Stimulated activated CD4-positive, alpha-beta T cell treated with anti-CD3 and anti-CD28 coated beads, Interleukin-4, amount 100 ng/mL, for 1 hour (primary cell): ENCODE results near the gene USP17L17.
"Not testable (repeated sequence)": the region's sequence is repeated elsewhere in the genome, so short reads cannot be mapped to it uniquely, and the experiment has no call there.

ENCODE experiments used
- DNase-seq: peaks from one replicate; pipeline ENCODE4 v3.0.0-alpha.2; 2020

USP17L17 gene, protein sequence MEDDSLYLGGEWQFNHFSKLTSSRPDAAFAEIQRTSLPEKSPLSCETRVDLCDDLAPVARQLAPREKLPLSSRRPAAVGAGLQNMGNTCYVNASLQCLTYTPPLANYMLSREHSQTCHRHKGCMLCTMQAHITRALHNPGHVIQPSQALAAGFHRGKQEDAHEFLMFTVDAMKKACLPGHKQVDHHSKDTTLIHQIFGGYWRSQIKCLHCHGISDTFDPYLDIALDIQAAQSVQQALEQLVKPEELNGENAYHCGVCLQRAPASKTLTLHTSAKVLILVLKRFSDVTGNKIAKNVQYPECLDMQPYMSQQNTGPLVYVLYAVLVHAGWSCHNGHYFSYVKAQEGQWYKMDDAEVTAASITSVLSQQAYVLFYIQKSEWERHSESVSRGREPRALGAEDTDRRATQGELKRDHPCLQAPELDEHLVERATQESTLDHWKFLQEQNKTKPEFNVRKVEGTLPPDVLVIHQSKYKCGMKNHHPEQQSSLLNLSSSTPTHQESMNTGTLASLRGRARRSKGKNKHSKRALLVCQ

DNA sequence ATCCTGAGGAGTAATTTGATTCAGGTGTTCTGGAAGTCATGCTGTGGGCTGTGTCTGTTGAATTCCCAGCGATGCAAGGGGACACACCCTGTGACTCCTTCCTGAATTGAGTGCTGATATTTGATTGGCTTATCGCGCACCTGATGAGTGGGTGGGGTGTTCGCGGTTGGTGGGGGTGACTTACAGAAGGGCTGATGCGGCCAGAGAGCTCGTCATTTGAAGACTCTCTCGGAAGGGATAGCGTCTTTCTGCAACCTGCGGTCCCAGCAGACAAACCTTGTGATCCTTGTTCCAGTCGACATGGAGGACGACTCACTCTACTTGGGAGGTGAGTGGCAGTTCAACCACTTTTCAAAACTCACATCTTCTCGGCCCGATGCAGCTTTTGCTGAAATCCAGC lies at the start of gene USP17L17:
TSS of gene USP17L17 (plus strand) at position 301 of the 400 bp plus-strand sequence. CDS start at position 301, 0 bp downstream.
- DNase-seq: not testable (repeated sequence)

DNA sequence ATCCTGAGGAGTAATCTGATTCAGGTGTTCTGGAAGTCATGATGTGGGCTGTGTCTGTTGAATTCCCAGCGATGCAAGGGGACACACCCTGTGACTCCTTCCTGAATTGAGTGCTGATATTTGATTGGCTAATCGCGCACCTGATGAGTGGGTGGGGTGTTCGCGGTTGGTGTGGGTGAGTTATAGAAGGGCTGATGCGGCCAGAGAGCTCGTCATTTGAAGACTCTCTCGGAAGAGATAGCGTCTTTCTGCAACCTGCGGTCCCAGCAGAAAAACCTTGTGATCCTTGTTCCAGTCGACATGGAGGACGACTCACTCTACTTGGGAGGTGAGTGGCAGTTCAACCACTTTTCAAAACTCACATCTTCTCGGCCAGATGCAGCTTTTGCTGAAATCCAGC lies 33.3 kb upstream of the USP17L17 start, which contains the start of gene USP17L10:
TSS of gene USP17L10 (plus strand) at position 301 of the 400 bp plus-strand sequence. CDS start at position 301, 0 bp downstream.
- not testable (repeated sequence) for DNase-seq

DNA sequence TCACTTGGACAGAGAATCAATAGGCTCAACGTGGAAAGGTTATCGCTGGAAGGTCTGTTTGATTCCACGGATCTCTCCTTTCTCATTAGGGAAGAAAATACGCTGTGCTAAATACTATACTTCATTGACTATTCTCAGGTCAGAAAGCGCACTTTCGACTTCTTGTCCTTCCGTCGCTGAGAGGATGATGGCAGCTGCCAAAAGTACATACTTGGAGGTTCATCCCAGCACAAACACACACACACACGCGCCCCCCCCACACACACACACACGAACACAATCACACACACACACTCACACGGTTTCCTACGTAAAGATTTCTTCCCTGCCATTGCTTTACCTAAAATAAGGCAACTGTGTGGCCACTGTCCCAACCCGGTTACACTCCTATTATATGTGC lies 29.0 kb upstream of the USP17L17 start:
- DNase-seq: not testable (repeated sequence)

DNA sequence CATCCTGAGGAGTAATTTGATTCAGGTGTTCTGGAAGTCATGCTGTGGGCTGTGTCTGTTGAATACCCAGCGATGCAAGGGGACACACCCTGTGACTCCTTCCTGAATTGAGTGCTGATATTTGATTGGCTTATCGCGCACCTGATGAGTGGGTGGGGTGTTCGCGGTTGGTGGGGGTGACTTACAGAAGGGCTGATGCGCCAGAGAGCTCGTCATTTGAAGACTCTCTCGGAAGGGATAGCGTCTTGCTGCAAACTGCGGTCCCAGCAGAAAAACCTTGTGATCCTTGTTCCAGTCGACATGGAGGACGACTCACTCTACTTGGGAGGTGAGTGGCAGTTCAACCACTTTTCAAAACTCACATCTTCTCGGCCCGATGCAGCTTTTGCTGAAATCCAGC lies 28.6 kb upstream of the USP17L17 start, which contains the start of gene USP17L11:
TSS of gene USP17L11 (plus strand) at position 301 of the 400 bp plus-strand sequence. CDS start at position 301, 0 bp downstream.
- DNase-seq: not testable (repeated sequence)

DNA sequence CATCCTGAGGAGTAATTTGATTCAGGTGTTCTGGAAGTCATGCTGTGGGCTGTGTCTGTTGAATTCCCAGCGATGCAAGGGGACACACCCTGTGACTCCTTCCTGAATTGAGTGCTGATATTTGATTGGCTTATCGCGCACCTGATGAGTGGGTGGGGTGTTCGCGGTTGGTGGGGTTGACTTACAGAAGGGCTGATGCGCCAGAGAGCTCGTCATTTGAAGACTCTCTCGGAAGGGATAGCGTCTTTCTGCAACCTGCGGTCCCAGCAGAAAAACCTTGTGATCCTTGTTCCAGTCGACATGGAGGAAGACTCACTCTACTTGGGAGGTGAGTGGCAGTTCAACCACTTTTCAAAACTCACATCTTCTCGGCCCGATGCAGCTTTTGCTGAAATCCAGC lies 23.8 kb upstream of the USP17L17 start, which contains the start of gene USP17L12:
TSS of gene USP17L12 (plus strand) at position 301 of the 400 bp plus-strand sequence. CDS start at position 301, 0 bp downstream.
- DNase-seq: not testable (repeated sequence)

DNA sequence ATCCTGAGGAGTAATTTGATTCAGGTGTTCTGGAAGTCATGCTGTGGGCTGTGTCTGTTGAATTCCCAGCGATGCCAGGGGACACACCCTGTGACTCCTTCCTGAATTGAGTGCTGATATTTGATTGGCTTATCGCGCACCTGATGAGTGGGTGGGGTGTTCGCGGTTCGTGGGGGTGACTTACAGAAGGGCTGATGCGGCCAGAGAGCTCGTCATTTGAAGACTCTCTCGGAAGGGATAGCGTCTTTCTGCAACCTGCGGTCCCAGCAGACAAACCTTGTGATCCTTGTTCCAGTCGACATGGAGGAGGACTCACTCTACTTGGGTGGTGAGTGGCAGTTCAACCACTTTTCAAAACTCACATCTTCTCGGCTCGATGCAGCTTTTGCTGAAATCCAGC lies 19.1 kb upstream of the USP17L17 start, which contains the start of gene USP17L13:
TSS of gene USP17L13 (plus strand) at position 301 of the 400 bp plus-strand sequence. CDS start at position 301, 0 bp downstream.
- not testable (repeated sequence) for DNase-seq

DNA sequence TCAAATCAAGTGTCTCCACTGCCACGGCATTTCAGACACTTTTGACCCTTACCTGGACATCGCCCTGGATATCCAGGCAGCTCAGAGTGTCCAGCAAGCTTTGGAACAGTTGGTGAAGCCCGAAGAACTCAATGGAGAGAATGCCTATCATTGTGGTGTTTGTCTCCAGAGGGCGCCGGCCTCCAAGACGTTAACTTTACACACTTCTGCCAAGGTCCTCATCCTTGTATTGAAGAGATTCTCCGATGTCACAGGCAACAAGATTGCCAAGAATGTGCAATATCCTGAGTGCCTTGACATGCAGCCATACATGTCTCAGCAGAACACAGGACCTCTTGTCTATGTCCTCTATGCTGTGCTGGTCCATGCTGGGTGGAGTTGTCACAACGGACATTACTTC lies 13.4 kb upstream of the USP17L17 start:
- DNase-seq: not testable (repeated sequence)

DNA sequence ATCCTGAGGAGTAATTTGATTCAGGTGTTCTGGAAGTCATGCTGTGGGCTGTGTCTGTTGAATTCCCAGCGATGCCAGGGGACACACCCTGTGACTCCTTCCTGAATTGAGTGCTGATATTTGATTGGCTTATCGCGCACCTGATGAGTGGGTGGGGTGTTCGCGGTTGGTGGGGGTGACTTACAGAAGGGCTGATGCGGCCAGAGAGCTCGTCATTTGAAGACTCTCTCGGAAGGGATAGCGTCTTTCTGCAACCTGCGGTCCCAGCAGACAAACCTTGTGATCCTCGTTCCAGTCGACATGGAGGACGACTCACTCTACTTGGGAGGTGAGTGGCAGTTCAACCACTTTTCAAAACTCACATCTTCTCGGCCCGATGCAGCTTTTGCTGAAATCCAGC lies 9.6 kb upstream of the USP17L17 start, which contains the start of gene USP17L15:
TSS of gene USP17L15 (plus strand) at position 301 of the 400 bp plus-strand sequence. CDS start at position 301, 0 bp downstream.
- DNase-seq: not testable (repeated sequence)

DNA sequence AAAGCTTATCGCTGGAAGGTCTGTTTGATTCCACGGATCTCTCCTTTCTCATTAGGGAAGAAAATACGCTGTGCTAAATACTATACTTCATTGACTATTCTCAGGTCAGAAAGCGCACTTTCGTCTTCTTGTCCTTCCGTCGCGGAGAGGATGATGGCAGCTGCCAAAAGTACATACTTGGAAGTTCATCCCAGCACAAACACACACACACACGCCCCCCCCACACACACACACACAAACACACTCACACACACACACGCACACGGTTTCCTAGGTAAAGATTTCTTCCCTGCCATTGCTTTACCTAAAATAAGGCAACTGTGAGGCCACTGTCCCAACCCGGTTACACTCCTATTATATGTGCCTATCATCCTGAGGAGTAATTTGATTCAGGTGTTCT lies 5.2 kb upstream of the USP17L17 start:
- DNase-seq: not testable (repeated sequence)

DNA sequence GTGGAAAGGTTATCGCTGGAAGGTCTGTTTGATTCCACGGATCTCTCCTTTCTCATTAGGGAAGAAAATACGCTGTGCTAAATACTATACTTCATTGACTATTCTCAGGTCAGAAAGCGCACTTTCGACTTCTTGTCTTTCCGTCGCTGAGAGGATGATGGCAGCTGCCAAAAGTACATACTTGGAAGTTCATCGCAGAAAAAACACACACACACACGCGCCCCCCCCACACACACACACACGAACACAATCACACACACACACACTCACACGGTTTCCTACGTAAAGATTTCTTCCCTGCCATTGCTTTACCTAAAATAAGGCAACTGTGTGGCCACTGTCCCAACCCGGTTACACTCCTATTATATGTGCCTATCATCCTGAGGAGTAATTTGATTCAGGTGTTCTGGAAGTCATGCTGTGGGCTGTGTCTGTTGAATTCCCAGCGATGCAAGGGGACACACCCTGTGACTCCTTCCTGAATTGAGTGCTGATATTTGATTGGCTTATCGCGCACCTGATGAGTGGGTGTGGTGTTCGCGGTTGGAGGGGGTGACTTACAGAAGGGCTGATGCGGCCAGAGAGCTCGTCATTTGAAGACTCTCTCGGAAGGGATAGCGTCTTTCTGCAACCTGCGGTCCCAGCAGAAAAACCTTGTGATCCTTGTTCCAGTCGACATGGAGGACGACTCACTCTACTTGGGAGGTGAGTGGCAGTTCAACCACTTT lies 4.4 kb downstream of the USP17L17 start, which contains the start of gene USP17L18:
TSS of gene USP17L18 (plus strand) at position 678 of the 728 bp plus-strand sequence. CDS start at position 678, 0 bp downstream.
- peak; percentile 1 for DNase-seq

DNA sequence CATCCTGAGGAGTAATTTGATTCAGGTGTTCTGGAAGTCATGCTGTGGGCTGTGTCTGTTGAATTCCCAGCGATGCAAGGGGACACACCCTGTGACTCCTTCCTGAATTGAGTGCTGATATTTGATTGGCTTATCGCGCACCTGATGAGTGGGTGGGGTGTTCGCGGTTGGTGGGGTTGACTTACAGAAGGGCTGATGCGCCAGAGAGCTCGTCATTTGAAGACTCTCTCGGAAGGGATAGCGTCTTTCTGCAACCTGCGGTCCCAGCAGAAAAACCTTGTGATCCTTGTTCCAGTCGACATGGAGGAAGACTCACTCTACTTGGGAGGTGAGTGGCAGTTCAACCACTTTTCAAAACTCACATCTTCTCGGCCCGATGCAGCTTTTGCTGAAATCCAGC lies 9.4 kb downstream of the USP17L17 start, which contains the start of gene USP17L19:
TSS of gene USP17L19 (plus strand) at position 301 of the 400 bp plus-strand sequence. CDS start at position 301, 0 bp downstream.
- not testable (repeated sequence) for DNase-seq

DNA sequence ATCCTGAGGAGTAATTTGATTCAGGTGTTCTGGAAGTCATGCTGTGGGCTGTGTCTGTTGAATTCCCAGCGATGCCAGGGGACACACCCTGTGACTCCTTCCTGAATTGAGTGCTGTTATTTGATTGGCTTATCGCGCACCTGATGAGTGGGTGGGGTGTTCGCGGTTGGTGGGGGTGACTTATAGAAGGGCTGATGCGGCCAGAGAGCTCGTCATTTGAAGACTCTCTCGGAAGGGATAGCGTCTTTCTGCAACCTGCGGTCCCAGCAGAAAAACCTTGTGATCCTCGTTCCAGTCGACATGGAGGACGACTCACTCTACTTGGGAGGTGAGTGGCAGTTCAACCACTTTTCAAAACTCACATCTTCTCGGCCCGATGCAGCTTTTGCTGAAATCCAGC lies 14.1 kb downstream of the USP17L17 start, which contains the start of gene USP17L20:
TSS of gene USP17L20 (plus strand) at position 301 of the 400 bp plus-strand sequence. CDS start at position 301, 0 bp downstream.
- DNase-seq: not testable (repeated sequence)

DNA sequence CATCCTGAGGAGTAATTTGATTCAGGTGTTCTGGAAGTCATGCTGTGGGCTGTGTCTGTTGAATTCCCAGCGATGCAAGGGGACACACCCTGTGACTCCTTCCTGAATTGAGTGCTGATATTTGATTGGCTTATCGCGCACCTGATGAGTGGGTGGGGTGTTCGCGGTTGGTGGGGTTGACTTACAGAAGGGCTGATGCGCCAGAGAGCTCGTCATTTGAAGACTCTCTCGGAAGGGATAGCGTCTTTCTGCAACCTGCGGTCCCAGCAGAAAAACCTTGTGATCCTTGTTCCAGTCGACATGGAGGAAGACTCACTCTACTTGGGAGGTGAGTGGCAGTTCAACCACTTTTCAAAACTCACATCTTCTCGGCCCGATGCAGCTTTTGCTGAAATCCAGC lies 18.9 kb downstream of the USP17L17 start, which contains the start of gene USP17L21:
TSS of gene USP17L21 (plus strand) at position 301 of the 400 bp plus-strand sequence. CDS start at position 301, 0 bp downstream.
- DNase-seq: not testable (repeated sequence)

DNA sequence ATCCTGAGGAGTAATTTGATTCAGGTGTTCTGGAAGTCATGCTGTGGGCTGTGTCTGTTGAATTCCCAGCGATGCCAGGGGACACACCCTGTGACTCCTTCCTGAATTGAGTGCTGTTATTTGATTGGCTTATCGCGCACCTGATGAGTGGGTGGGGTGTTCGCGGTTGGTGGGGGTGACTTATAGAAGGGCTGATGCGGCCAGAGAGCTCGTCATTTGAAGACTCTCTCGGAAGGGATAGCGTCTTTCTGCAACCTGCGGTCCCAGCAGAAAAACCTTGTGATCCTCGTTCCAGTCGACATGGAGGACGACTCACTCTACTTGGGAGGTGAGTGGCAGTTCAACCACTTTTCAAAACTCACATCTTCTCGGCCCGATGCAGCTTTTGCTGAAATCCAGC lies 23.6 kb downstream of the USP17L17 start, which contains the start of gene USP17L22:
TSS of gene USP17L22 (plus strand) at position 301 of the 400 bp plus-strand sequence. CDS start at position 301, 0 bp downstream.
- DNase-seq: not testable (repeated sequence)

DNA sequence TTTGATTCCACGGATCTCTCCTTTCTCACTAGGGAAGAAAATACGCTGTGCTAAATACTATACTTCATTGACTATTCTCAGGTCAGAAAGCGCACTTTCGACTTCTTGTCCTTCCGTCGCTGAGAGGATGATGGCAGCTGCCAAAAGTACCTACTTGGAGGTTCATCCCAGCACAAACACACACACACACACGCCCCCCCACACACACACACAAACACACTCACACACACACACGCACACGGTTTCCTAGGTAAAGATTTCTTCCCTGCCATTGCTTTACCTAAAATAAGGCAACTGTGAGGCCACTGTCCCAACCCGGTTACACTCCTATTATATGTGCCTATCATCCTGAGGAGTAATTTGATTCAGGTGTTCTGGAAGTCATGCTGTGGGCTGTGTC lies 28.0 kb downstream of the USP17L17 start:
- DNase-seq: peak; percentile 10
